Stimulated activated naive B cell treated with anti-CD40 and anti-IgM and Interleukin-4, amounts not matched to agents 10 μg/mL and 1 μg/mL and 100 μg/mL, for 72 hours (primary cell): ENCODE data around the gene TM9SF4.

Experiments used
- ATAC-seq, 2 donors: fragments of 150-1000 bp; cut with Tn5 transposase; replicated peaks; 2 replicates each; pipeline ENCODE4 v1.10.0; 2021; ENCODE audit warnings: moderate library complexity in 1 of 2
- DNase-seq: peaks from one replicate; pipeline ENCODE4 v3.0.0; 2021
- H3K27ac Mint-ChIP-seq: one replicate; pipeline ENCODE4 v1.8.0; 2022; ENCODE audit warnings: mild to moderate bottlenecking, mixed read lengths
- H3K27me3 Mint-ChIP-seq, 2 donors: one replicate each; pipeline ENCODE4 v1.8.0; 2022; ENCODE audit warnings: mixed read lengths in 2 of 2
- H3K36me3 Mint-ChIP-seq, 2 donors: one replicate each; pipeline ENCODE4 v1.8.0; 2022; ENCODE audit warnings: mixed read lengths in 2 of 2, mild to moderate bottlenecking in 1 of 2
- H3K4me1 Mint-ChIP-seq, 2 donors: one replicate each; pipeline ENCODE4 v1.8.0; 2022; ENCODE audit warnings: mixed read lengths in 2 of 2, mild to moderate bottlenecking in 1 of 2
- H3K4me3 Mint-ChIP-seq, 2 donors: one replicate each; pipeline ENCODE4 v1.8.0; 2022; ENCODE audit warnings: mild to moderate bottlenecking in 2 of 2, mixed read lengths in 2 of 2, moderate library complexity in 1 of 2
- H3K9me3 Mint-ChIP-seq, 2 donors: one replicate each; pipeline ENCODE4 v1.8.0; 2022; ENCODE audit warnings: mixed read lengths in 2 of 2, mild to moderate bottlenecking in 1 of 2

Gene TM9SF4

GRCh38 chr20:32149566-32150170 lies 40.2 kb downstream of the TM9SF4 start:
- Mint-ChIP-seq H3K27ac (no peak overlapping the region), H3K4me3 (no peak overlapping the region), H3K9me3 (no peaks in the 10 kb centered on the region), H3K27me3 (no peaks in the 10 kb centered on the region), H3K36me3 (peaks cover 46 to 64% of the 10 kb centered on the region in 2 donors), H3K4me1 (peaks cover 1 to 3% of the 10 kb centered on the region in 2 donors)
- ATAC-seq (no peak), DNase-seq (no peak)

GRCh38 chr20:32150291-32150848 lies 40.9 kb downstream of the TM9SF4 start:
- no peak overlapping the region for H3K4me3 Mint-ChIP-seq
- peaks cover 43 to 66% of the 10 kb centered on the region in 2 donors for H3K36me3 Mint-ChIP-seq
- H3K27me3 Mint-ChIP-seq: no peaks in the 10 kb centered on the region
- DNase-seq (no peak), ATAC-seq (no peak)
- peak overlapping the region; percentile 72 for H3K27ac Mint-ChIP-seq
- H3K9me3 Mint-ChIP-seq: no peaks in the 10 kb centered on the region
- H3K4me1 Mint-ChIP-seq: peaks cover 8 to 10% of the 10 kb centered on the region in 2 donors

DNA sequence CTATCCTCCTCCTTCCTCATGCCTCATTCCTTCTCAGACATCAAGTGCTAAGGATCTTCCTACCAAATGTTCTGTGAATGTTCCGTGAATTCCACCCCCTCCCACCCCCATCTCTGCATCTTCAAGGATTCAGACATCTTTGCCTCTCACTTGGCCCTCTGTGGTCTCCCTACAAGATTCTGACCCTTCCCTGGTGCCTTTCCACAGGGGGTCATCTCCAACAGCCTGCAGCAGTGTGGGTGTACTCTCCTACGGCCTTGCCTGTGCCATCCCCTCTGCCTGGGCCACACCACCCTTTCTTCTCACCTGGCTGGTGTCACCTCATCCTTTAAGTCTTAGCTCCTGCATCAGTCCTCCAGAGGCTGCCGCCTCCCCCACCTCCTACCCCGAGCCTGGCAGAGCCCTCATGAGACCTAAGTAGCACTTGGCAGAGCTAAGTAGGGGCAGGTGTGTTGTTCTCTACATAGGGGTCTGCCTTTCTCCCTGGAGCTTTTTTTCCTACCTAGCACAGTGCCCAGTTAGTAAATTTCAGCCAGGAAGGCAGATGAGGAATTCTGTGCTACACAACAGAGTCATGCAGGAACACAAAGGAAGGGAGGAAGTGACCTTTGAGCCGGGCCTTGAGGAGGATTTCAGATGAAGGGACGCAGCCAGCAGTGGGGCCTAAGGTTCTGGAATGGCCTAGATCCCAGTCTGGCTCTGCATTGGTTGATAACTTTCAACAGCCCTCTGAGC lies 43.1 kb downstream of the TM9SF4 start:
- ATAC-seq (no peak), DNase-seq (no peak)
- Mint-ChIP-seq H3K4me1 (peaks cover 10 to 15% of the 10 kb centered on the region in 2 donors), H3K36me3 (peaks cover 34 to 56% of the 10 kb centered on the region in 2 donors), H3K27ac (peak overlapping the region; percentile 38), H3K9me3 (no peaks in the 10 kb centered on the region), H3K27me3 (no peaks in the 10 kb centered on the region), H3K4me3 (no peak overlapping the region)

DNA sequence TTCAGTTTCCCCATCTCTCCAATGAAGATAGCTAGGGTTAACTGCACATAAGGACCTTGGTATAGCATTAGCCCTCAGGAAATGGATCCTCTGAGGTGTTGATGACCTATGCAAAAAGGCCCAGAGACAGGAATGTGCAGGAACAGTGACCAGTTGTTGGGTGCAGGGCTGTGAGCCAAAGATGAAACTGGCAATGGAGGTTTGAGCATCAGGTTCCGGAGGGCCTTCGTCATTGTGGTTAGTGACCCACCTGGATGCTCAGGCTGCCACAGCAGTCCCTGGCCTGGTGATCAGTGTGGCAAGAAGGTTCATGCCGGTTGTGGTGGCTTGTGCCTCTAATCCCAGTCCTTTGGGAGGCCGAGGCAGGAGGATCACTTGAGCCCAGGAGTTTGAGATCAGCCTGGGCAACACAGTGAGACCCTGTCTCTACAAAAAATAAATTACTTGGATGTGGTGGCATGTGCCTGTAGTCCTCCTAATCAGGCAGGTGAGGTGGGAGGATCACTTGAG lies 43.7 kb downstream of the TM9SF4 start:
- Mint-ChIP-seq H3K27ac (no peak overlapping the region), H3K4me3 (no peak overlapping the region), H3K4me1 (peaks cover 10 to 15% of the 10 kb centered on the region in 2 donors), H3K27me3 (no peaks in the 10 kb centered on the region), H3K9me3 (no peaks in the 10 kb centered on the region), H3K36me3 (peaks cover 40 to 63% of the 10 kb centered on the region in 2 donors)
- ATAC-seq (no peak), DNase-seq (no peak)

DNA sequence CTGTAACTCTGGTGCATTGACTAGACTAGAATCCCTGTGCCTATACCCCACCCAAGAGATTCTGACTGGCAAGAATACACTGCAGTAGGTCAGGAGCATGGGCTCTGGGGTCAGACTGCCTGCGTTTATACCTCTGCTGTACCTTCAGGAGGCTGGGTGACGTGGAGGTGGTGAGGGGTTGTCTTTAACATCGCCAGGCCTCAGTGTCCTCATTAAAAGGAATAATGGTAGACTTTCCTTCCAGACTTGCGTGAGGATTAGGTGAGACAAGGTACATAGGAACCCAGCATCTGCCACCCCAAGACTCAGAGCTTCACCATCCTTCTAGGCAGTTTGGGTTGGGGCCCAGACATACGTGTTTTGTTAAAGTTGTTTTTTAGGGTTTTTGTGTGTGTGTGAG lies 44.3 kb downstream of the TM9SF4 start:
- no peak overlapping the region for H3K4me3 Mint-ChIP-seq
- H3K36me3 Mint-ChIP-seq: peaks cover 44 to 67% of the 10 kb centered on the region in 2 donors
- peaks cover 10 to 15% of the 10 kb centered on the region in 2 donors for H3K4me1 Mint-ChIP-seq
- ATAC-seq (no peak), DNase-seq (no peak)
- H3K27ac Mint-ChIP-seq: peak overlapping the region; percentile 62
- no peaks in the 10 kb centered on the region for H3K9me3 Mint-ChIP-seq
- no peaks in the 10 kb centered on the region for H3K27me3 Mint-ChIP-seq

DNA sequence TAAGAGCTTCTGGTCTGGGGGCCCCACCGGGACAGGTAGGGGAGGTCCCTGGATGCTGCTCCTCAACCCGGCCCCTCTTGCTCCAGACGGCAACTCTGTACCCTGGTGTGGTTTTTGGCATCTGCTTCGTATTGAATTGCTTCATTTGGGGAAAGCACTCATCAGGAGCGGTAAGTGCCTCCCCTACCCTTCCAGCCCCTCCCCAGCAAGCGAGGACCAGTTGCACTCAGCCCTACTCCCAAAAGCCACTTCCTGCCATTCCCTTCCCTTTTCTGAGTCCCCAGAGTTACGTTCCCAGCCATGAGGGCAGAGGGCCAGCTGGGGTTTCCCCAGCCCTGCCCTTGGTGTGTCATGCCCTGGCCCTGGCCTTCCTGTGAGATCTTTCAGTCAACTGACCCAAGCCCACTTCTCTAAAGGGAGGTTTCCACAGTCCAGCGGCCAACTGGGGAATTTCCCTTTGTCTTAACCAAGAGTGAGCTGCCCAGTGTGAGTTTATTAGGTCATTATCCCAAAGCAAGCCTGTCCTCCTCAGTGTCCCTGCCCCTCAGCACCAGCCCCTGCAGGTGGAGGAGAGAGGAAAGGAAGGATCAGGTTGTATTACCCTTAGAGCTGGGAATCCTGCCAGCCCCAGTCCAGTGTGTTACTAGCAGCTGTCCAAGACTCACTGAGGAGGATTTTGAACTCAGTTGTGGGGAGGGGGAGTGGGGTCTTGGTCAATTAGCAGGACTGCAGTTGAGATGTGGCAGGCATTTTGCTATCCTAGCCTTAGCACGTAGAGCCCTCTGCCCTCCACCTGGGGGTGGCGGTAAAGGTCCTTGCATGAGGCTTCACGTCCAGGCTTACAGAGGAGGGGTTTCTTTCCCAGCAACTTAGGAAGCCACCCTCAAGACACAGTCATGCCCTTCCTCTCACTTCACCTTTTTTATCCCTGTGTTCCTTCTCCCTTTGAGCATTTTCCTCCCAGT lies 45.8 kb downstream of the TM9SF4 start:
- ATAC-seq (peak; percentile 75 to 78), DNase-seq (peak; percentile 17)
- Mint-ChIP-seq H3K27me3 (no peaks in the 10 kb centered on the region), H3K4me3 (peak overlapping the region; percentile 4 to 50), H3K36me3 (peaks cover 45 to 66% of the 10 kb centered on the region in 2 donors), H3K9me3 (no peaks in the 10 kb centered on the region), H3K4me1 (peaks cover 10 to 15% of the 10 kb centered on the region in 2 donors), H3K27ac (peak overlapping the region; percentile 92)

GRCh38 chr20:32157611-32158010 lies 48.1 kb downstream of the TM9SF4 start:
- Mint-ChIP-seq H3K9me3 (no peaks in the 10 kb centered on the region), H3K36me3 (peaks cover 43 to 67% of the 10 kb centered on the region in 2 donors), H3K27ac (no peak overlapping the region), H3K27me3 (no peaks in the 10 kb centered on the region), H3K4me1 (peaks cover 10 to 15% of the 10 kb centered on the region in 2 donors), H3K4me3 (no peak overlapping the region)
- no peak for DNase-seq
- no peak for ATAC-seq

- Mint-ChIP-seq H3K9me3 (no peaks in the 10 kb centered on the region), H3K27me3 (no peaks in the 10 kb centered on the region), H3K36me3 (peaks cover 38 to 61% of the 10 kb centered on the region in 2 donors), H3K4me3 (no peak overlapping the region), H3K4me1 (peaks cover 10 to 15% of the 10 kb centered on the region in 2 donors), H3K27ac (no peak overlapping the region)
- ATAC-seq (no peak), DNase-seq (no peak)
Observed at GRCh38 chr20:32158351-32158750, 48.8 kb downstream of the TM9SF4 start.

DNA sequence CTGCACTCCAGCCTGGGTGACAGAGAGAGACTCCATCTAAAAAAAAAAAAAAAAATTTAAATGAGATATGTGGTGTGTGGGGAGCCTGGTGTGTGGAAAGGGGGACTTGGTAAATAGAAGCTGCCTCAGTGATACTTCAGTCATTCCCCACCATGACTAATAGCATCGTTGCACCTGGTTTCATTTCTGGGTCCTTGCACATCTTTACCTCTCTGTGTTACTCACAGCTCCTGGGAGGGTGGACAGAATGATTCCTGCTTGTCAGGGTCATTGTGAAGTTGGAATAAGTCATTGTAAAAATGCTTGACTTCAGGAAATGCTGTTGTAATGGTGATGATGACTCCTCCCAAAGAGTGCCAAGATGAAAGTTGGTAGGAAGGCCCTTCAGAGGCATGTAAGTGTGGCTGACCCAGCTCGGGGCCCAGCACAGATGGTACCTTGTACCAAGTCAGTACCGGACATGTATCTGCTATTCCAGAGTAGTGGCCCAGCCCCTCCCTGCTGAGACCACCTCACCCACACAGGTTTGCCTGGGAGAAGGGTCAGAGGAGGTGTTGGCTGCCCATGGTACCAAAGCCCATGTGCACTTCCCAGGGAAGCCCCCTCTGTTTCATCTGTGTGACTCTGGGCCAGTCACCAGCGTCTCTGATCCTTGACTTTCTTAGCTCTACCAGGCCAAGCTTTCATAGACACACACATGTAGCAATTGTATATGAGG lies 49.6 kb downstream of the TM9SF4 start:
- Mint-ChIP-seq H3K27me3 (no peaks in the 10 kb centered on the region), H3K4me3 (no peak overlapping the region), H3K27ac (no peak overlapping the region), H3K9me3 (no peaks in the 10 kb centered on the region), H3K36me3 (peaks cover 41 to 61% of the 10 kb centered on the region in 2 donors), H3K4me1 (peaks cover 10 to 15% of the 10 kb centered on the region in 2 donors)
- DNase-seq (no peak), ATAC-seq (no peak)

GRCh38 chr20:32159766-32160221 lies 50.3 kb downstream of the TM9SF4 start:
- Mint-ChIP-seq H3K9me3 (no peaks in the 10 kb centered on the region), H3K36me3 (peaks cover 43 to 63% of the 10 kb centered on the region in 2 donors), H3K4me1 (peaks cover 7 to 11% of the 10 kb centered on the region in 2 donors), H3K4me3 (no peak overlapping the region), H3K27ac (no peak overlapping the region), H3K27me3 (no peaks in the 10 kb centered on the region)
- DNase-seq: no peak
- no peak for ATAC-seq

DNA sequence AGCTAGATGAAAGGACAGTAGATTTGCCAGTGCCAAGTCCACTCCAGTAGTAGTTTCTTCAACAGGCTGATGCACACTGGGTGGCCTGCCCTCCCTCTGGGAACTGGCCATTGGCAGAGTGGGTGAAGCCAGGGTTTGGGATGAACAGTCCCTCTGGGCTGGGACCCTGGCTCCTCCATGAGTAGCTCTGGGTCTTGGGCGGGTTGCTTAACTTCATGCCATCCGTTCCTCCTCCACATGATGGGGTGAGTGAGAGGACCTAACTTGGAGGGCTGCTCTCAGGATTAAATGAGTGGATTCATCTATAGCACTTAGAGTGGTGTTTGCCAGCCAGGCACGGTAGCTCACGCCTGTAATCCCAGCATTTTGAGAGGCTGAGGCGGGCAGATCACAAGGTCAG lies 50.8 kb downstream of the TM9SF4 start:
- peak overlapping the region; percentile 31 for H3K27ac Mint-ChIP-seq
- peaks cover 2 to 6% of the 10 kb centered on the region in 2 donors for H3K4me1 Mint-ChIP-seq
- H3K36me3 Mint-ChIP-seq: peaks cover 47 to 63% of the 10 kb centered on the region in 2 donors
- no peak overlapping the region for H3K4me3 Mint-ChIP-seq
- ATAC-seq (no peak), DNase-seq (no peak)
- no peaks in the 10 kb centered on the region for H3K9me3 Mint-ChIP-seq
- H3K27me3 Mint-ChIP-seq: no peaks in the 10 kb centered on the region

GRCh38 chr20:32162351-32162750 lies 52.8 kb downstream of the TM9SF4 start:
- H3K27ac Mint-ChIP-seq: no peak overlapping the region
- H3K9me3 Mint-ChIP-seq: no peaks in the 10 kb centered on the region
- H3K4me1 Mint-ChIP-seq: no peaks in the 10 kb centered on the region
- DNase-seq (no peak), ATAC-seq (no peak)
- H3K4me3 Mint-ChIP-seq: no peak overlapping the region
- peaks cover 60 to 75% of the 10 kb centered on the region in 2 donors for H3K36me3 Mint-ChIP-seq
- H3K27me3 Mint-ChIP-seq: no peaks in the 10 kb centered on the region

GRCh38 chr20:32163951-32164350 lies 54.4 kb downstream of the TM9SF4 start:
- Mint-ChIP-seq H3K4me3 (no peak overlapping the region), H3K27me3 (no peaks in the 10 kb centered on the region), H3K27ac (no peak overlapping the region), H3K36me3 (peaks cover 50 to 67% of the 10 kb centered on the region in 2 donors), H3K4me1 (no peaks in the 10 kb centered on the region), H3K9me3 (no peaks in the 10 kb centered on the region)
- no peak for DNase-seq
- ATAC-seq: no peak
